Natural killer cell (primary cell): ENCODE results near the gene TAS2R60. TPM values are rescaled to one million over a fixed set of nuclear protein-coding genes. Genes with fewer than 3 reads are reported as not detected.

Experiments
- ATAC-seq, 3 donors: fragments of 150-1000 bp in 2 of 3; fragments of 200-7000 bp in 1 of 3; cut with Tn5 transposase; 1 replicate in 1 of 3; 2 replicates in 2 of 3; pipeline ENCODE4 v1.10.0; 2021; ENCODE audit warnings: mild to moderate bottlenecking in 2 of 3, moderate library complexity in 2 of 3
- DNase-seq, 2 donors: peaks; one replicate each; pipeline versions ENCODE4 v3.0.0 to v3.0.0-alpha.2; 2013 to 2021; ENCODE audit warnings: mixed read lengths in 1 of 2
- H3K27ac ChIP-seq: one replicate; pipeline ENCODE4 v1.5.1; 2013; ENCODE audit warnings: mild to moderate bottlenecking, low read length
- H3K27me3 ChIP-seq: one replicate; pipeline ENCODE4 v1.6.1; 2013; ENCODE audit warnings: low read length; ENCODE audit not compliant: control insufficient read depth, insufficient read depth
- H3K36me3 ChIP-seq: one replicate; pipeline ENCODE4 v1.6.1; 2013; ENCODE audit warnings: low read length; ENCODE audit not compliant: control insufficient read depth, insufficient read depth
- H3K4me1 ChIP-seq: one replicate; pipeline ENCODE4 v1.6.1; 2013; ENCODE audit warnings: low read length; ENCODE audit not compliant: control insufficient read depth, insufficient read depth
- H3K4me3 ChIP-seq: one replicate; pipeline ENCODE4 v1.5.1; 2013; ENCODE audit warnings: low read length
- H3K9me3 ChIP-seq: one replicate; pipeline ENCODE4 v1.6.1; 2013; ENCODE audit warnings: low read length; ENCODE audit not compliant: control insufficient read depth, insufficient read depth
- H3K27ac Mint-ChIP-seq, 2 donors: one replicate each; pipeline ENCODE4 v1.8.0; 2022; ENCODE audit warnings: mild to moderate bottlenecking in 2 of 2, mixed read lengths in 2 of 2, moderate library complexity in 1 of 2
- H3K27me3 Mint-ChIP-seq, 2 donors: one replicate each; pipeline ENCODE4 v1.8.0; 2022; ENCODE audit warnings: low read depth in 2 of 2, mixed read lengths in 2 of 2
- H3K36me3 Mint-ChIP-seq: one replicate; pipeline ENCODE4 v1.8.0; 2022; ENCODE audit warnings: mixed read lengths
- H3K4me1 Mint-ChIP-seq, 2 donors: one replicate each; pipeline ENCODE4 v1.8.0; 2022; ENCODE audit warnings: mixed read lengths in 2 of 2
- H3K4me3 Mint-ChIP-seq: one replicate; pipeline ENCODE4 v1.8.0; 2022; ENCODE audit warnings: mild to moderate bottlenecking, moderate library complexity, mixed read lengths
- H3K9me3 Mint-ChIP-seq, 2 donors: one replicate each; pipeline ENCODE4 v1.8.0; 2022; ENCODE audit warnings: mixed read lengths in 2 of 2
- WGBS: methylation state at CpG from one replicate; pipeline ENCODE4 v1.1.7; 2013; ENCODE audit warnings: missing lambda C conversion rate; ENCODE audit not compliant: insufficient coverage; 5-methylcytosine and 5-hydroxymethylcytosine counted together
- intact Hi-C: fragments of 100-400 bp; cut with micrococcal nuclease; formaldehyde crosslinking; loops from one replicate; pipeline ENCODE4 v1.14.2; 2022
- total RNA-seq, 4 donors: library from RNA; stranded (reverse); fragments of 120-200 nt in 1 of 4; gene quantifications; one replicate each; pipeline versions ENCODE4 v1.2.3 to v1.2.4, GENCODE V29; 2013 to 2022
- TF ChIP-seq, protein P1 (sequence below): fragments of 200-600 bp; IDR thresholded peaks from one replicate; pipeline ENCODE4 v1.8.0; 2022; ENCODE audit warnings: antibody characterized with exemption

The TAS2R60 gene
- total RNA-seq, 3 donors from 2014 or later (not counting 1 experiment from before 2014, with no cell fraction given), result 0.40 TPM; not detected in 2

DNA sequence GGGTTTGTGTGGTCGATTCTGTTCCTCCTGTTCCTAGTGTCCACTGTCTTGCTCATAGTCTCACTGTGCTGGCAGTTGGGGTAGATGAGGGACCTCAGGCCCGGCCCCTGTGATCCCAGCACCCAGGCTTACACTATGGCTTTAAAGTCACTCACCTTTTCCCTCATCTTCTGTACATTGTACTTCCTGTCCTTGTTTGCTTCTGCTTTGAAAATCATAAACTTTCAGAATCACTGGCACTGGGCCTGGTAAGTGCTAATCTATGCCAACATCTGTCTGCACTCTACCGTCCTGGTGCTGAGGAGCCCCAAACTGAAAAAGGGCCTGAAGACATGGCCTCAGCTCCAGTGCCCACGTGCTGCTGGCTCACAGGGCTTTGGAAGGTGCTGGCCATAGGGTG, 5.7 kb upstream of the TAS2R60 start:
- H3K4me3 Mint-ChIP-seq, result no peak overlapping the region
- intact Hi-C loops, result no loop called here
- WGBS, result 9% methylated on average over 4 of the region's 4 CpGs
- ATAC-seq, result no peak
- H3K36me3 Mint-ChIP-seq, result no peaks in the 10 kb centered on the region
- no peak overlapping the region for H3K27ac Mint-ChIP-seq
- Histone ChIP-seq H3K4me1 (no peaks in the 10 kb centered on the region), H3K9me3 (no peaks in the 10 kb centered on the region), H3K27me3 (no peaks in the 10 kb centered on the region), H3K4me3 (no peak overlapping the region), H3K36me3 (no peaks in the 10 kb centered on the region), H3K27ac (no peak overlapping the region)
- H3K9me3 Mint-ChIP-seq, result no peaks in the 10 kb centered on the region
- TF ChIP-seq, protein P1, sequence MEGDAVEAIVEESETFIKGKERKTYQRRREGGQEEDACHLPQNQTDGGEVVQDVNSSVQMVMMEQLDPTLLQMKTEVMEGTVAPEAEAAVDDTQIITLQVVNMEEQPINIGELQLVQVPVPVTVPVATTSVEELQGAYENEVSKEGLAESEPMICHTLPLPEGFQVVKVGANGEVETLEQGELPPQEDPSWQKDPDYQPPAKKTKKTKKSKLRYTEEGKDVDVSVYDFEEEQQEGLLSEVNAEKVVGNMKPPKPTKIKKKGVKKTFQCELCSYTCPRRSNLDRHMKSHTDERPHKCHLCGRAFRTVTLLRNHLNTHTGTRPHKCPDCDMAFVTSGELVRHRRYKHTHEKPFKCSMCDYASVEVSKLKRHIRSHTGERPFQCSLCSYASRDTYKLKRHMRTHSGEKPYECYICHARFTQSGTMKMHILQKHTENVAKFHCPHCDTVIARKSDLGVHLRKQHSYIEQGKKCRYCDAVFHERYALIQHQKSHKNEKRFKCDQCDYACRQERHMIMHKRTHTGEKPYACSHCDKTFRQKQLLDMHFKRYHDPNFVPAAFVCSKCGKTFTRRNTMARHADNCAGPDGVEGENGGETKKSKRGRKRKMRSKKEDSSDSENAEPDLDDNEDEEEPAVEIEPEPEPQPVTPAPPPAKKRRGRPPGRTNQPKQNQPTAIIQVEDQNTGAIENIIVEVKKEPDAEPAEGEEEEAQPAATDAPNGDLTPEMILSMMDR, result no peak
- peaks cover 0 to 8% of the 10 kb centered on the region in 2 donors for H3K4me1 Mint-ChIP-seq
- DNase-seq, result no peak
- H3K27me3 Mint-ChIP-seq, result peaks cover 7 to 12% of the 10 kb centered on the region in 2 donors

DNA sequence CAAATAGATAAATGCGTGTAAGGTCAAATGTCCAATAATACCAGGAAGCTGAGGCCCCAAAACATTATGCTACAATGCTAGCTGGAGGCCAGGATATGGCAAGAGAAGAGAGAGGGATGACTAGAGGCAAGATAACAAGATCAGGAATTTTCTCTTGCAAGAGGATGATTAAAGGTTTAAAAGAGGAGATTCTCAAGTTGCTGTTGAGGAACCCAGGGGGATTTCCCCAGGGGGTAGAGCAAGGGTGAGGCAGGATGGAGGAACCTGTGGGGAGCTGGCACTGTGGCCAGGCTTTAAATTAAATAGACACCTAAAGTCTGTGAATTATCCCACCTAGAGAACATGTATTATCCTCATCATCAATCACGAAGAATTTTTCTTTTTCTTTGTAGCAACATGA, 3.4 kb upstream of the TAS2R60 start:
- Mint-ChIP-seq H3K27ac (no peak overlapping the region), H3K27me3 (peaks cover 0 to 12% of the 10 kb centered on the region in 2 donors), H3K4me1 (peaks cover 0 to 8% of the 10 kb centered on the region in 2 donors), H3K4me3 (no peak overlapping the region), H3K9me3 (no peaks in the 10 kb centered on the region), H3K36me3 (no peaks in the 10 kb centered on the region)
- H3K9me3 ChIP-seq, result no peaks in the 10 kb centered on the region
- no peak overlapping the region for H3K4me3 ChIP-seq
- H3K27ac ChIP-seq, result no peak overlapping the region
- TF ChIP-seq, protein P1, result no peak
- DNase-seq (no peak), ATAC-seq (no peak)
- whole genome bisulfite sequencing, result 95% methylated on average over 1 of the region's 2 CpGs
- no peaks in the 10 kb centered on the region for H3K4me1 ChIP-seq
- no peaks in the 10 kb centered on the region for H3K36me3 ChIP-seq
- intact Hi-C loops, result no loop called here
- no peaks in the 10 kb centered on the region for H3K27me3 ChIP-seq

DNA sequence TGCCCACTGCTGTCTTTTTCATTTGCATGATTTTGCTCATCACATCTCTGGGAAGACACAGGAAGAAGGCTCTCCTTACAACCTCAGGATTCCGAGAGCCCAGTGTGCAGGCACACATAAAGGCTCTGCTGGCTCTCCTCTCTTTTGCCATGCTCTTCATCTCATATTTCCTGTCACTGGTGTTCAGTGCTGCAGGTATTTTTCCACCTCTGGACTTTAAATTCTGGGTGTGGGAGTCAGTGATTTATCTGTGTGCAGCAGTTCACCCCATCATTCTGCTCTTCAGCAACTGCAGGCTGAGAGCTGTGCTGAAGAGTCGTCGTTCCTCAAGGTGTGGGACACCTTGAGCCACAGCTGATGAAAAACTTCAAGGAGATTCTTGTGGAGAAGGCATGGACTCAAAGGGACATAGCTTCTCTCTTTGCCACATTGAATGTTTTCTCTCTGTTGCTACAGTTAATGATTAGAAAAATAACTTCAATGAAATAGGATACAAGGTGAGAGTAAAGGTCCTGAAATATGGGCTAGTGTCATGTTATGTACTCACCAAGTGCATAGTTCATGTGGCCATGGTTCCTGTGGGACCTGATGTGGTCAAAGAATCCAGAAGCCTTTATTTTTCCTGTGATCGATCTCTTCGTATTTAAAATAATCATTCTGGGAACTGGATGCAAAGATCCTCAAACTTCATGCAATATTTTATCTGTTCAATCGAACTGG, 970 bp downstream of the TAS2R60 start:
- Mint-ChIP-seq H3K36me3 (no peaks in the 10 kb centered on the region), H3K27me3 (peaks cover 0 to 4% of the 10 kb centered on the region in 2 donors), H3K4me1 (no peaks in the 10 kb centered on the region), H3K27ac (no peak overlapping the region), H3K4me3 (no peak overlapping the region), H3K9me3 (no peaks in the 10 kb centered on the region)
- Histone ChIP-seq H3K27me3 (no peaks in the 10 kb centered on the region), H3K4me3 (no peak overlapping the region), H3K36me3 (no peaks in the 10 kb centered on the region), H3K27ac (no peak overlapping the region), H3K9me3 (no peaks in the 10 kb centered on the region), H3K4me1 (no peaks in the 10 kb centered on the region)
- intact Hi-C loops, result no loop called here
- TF ChIP-seq, protein P1, result no peak
- 87% methylated on average over 6 of the region's 6 CpGs for WGBS
- DNase-seq, result no peak
- ATAC-seq, result no peak

DNA sequence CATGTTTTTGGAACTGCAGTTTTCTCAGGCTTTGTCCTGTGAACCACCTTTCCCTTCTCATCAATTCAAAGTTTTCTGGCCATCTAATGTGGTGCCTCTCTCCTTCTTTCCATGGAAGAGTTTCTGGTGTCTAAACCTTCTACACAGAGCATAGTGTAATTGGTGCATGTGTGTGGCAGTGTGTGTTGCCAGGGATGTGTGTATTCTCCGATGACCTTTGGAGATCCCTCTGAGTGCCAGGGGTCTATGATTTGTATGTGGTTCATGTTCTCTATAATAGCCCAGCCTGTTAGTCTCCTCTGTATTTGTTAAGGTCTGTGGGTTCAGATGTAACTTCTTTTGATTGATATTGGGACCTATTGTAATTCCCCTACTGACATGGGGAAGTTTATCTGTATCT, 1.5 kb downstream of the TAS2R60 start:
- Mint-ChIP-seq H3K4me1 (no peaks in the 10 kb centered on the region), H3K27ac (no peak overlapping the region), H3K9me3 (no peaks in the 10 kb centered on the region), H3K36me3 (no peaks in the 10 kb centered on the region), H3K4me3 (no peak overlapping the region), H3K27me3 (peaks cover 0 to 4% of the 10 kb centered on the region in 2 donors)
- Histone ChIP-seq H3K4me1 (no peaks in the 10 kb centered on the region), H3K9me3 (no peaks in the 10 kb centered on the region), H3K27ac (no peak overlapping the region), H3K27me3 (no peaks in the 10 kb centered on the region), H3K36me3 (no peaks in the 10 kb centered on the region), H3K4me3 (no peak overlapping the region)
- DNase-seq (no peak), ATAC-seq (no peak)
- WGBS, result 94% methylated on average over 1 of the region's 1 CpG
- intact Hi-C loops, result no loop called here
- TF ChIP-seq, protein P1, result no peak
